ENCODE measurements around the gene CSRP1.
"Not testable (repeated sequence)": the region's sequence is repeated elsewhere in the genome, so short reads cannot be mapped to it uniquely, and the experiment has no call there.

The CSRP1 gene

GRCh38 chr1:201496296-201496690 lies 10.6 kb downstream of the CSRP1 start:
- no peak for DNase-seq

GRCh38 chr1:201495551-201496295 lies 11.2 kb downstream of the CSRP1 start:
- no peak for DNase-seq

GRCh38 chr1:201493757-201494617 lies 12.9 kb downstream of the CSRP1 start:
- DNase-seq, result no peak

GRCh38 chr1:201493026-201493656 lies 13.8 kb downstream of the CSRP1 start:
- not testable (repeated sequence) for DNase-seq

GRCh38 chr1:201491896-201492511 lies 14.9 kb downstream of the CSRP1 start:
- peak; percentile 89 for DNase-seq

- no peak for DNase-seq
Observed at GRCh38 chr1:201490708-201491131, 16.2 kb downstream of the CSRP1 start.

GRCh38 chr1:201489643-201490261 lies 17.2 kb downstream of the CSRP1 start:
- DNase-seq, result peak; percentile 46

GRCh38 chr1:201488830-201489589 lies 17.9 kb downstream of the CSRP1 start:
- peak; percentile 95 for DNase-seq

GRCh38 chr1:201487742-201488141 lies 19.2 kb downstream of the CSRP1 start:
- no peak for DNase-seq

GRCh38 chr1:201486187-201486586 lies 20.7 kb downstream of the CSRP1 start:
- DNase-seq, result no peak

GRCh38 chr1:201485184-201485774 lies 21.6 kb downstream of the CSRP1 start:
- DNase-seq, result no peak

- DNase-seq, result no peak
Observed at GRCh38 chr1:201483373-201483949, 23.5 kb downstream of the CSRP1 start.

GRCh38 chr1:201482755-201483154 lies 24.2 kb downstream of the CSRP1 start:
- no peak for DNase-seq

GRCh38 chr1:201481761-201482493 lies 25.0 kb downstream of the CSRP1 start:
- DNase-seq, result peak; percentile 78

- DNase-seq, result no peak
Observed at GRCh38 chr1:201481004-201481380, 25.9 kb downstream of the CSRP1 start.

- peak; percentile 74 for DNase-seq
Observed at GRCh38 chr1:201480231-201481003, 26.5 kb downstream of the CSRP1 start.

- no peak for DNase-seq
Observed at GRCh38 chr1:201479201-201479730, 27.7 kb downstream of the CSRP1 start.

- not testable (repeated sequence) for DNase-seq
Observed at GRCh38 chr1:201478666-201479065, 28.3 kb downstream of the CSRP1 start.

Measured in fibroblast of skin of scalp (primary cell).